NCI-H2227 (cell line): ENCODE results near the gene TLE3.

ENCODE experiments used
- DNase-seq: peaks from one replicate; lab custom pipeline; 2025; ENCODE audit not compliant: unreplicated experiment; lab: John Stamatoyannopoulos, UW

TLE3 gene

DNA sequence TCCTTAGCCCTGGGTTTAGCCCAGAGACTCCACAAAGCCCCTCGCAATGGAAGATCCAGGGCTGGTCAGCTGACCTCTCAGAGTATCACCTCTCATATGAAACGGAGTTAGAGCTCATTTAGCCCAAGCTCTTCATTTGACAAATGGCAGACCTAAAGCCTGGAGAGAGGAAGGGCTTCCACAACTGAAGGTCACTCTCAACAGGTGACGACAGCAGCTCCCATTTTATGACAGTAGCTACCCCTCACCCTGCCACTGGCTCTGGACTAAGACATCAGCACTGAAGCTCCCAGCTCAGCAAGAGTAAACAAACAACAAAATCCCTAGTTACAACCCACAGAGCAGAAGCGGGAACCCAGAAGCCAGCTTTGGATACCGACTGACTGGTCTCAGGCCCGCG is 33.7 kb downstream of the TLE3 start:
- no peak for DNase-seq

DNA sequence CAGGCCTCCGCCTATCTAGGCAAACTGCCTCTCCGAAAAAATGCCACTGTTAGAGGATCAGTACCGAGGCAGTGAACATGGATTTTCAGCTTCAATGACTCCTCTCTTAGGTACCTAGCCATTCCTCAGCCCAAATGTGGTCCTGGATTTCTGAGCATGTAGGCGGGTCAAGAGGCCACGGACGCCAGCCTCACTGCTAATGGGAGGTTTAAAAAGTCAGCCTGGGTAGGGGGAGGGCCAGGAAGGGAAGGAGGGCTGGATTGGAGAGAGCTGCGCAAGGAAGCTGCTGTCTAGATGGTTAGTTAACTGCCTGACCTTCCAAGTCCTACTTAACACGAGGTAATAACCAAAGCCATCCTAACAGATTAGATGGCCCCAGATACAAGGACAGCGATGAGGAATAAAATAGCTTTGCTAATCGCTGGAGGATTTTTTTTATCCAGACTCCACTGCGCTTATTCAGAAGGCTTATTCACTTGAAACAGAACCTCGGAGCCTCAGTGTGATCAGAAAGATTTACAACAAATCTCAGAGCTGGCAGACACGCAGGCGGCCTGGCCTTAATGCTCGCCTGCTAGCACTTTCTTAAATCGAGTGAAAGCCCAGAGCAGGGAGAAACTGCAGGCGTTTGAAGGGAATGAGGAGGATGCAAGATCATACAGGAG is 34.3 kb downstream of the TLE3 start:
- DNase-seq, result no peak

DNA sequence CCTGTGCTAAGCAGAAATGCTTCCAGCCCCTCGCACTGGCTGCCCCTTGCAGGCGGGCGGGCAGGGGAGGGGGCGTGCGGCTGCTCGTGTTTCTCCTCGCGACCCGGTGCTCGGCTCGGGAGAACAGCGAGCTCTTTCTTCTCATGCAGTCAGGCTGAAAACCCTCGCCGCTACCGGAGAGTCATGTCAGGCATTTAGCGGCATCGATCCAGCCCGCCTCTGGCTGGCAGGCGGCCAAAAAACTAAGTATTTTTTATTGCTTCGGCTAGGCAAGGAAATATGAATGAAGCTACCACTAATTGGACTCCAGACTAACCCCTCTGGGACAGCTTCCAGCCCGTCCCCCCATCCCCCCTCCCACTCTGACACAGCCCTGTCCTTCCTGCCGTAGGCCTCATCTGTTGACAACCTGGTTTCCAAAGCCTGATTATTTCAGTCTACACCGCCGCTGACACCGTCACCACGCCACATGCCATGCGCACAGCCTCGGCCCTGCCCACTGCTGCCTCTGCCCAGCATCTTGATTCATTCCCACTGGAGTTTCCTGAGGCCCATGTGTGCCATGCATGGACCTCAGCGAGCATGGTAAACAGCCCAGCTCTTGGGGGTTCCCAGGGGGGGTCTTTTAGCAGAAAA is 35.3 kb downstream of the TLE3 start:
- peak; percentile 93 for DNase-seq

DNA sequence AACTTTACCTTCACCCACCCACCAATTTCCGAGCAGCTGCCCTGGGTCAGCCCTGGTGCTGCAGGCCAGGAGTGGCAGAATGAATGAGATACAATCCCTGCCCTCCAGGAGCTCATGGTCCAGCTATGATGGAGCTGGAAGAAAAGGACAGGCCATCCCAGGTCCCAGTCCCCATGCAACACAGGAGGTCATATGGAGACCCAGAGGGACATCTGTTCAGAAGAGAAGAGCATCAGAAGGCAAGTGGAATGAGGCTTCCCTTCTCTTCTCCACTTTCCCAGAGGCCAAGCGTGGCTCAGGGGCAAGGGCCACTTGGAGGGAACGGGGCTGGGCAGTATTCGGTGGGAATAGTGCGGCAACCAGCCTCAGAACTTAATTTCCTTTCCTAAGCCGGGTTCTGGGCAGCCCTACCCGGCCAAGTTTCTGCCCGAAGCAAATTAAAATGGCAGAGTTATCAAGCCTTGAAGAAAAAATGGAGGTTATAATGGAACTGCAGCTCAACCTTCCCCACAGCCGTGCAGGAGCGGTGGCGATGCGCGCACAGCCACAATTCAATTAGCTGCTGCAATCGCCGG is 35.9 kb downstream of the TLE3 start:
- no peak for DNase-seq

DNA sequence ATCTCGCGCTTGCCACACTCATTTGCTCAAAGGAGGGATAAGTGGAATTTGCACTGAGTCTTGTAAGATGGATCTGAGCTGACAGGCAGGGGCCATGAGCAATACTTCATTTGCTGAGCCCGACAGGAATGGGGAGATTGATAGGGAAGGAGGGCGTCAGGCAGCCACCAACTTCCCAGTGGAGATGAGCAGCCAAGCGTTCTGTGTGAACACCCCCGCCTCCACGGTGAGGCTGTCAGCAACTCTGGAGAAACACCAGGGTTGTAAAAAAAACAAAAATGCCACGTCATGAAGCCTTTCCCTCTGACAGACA is 36.8 kb downstream of the TLE3 start:
- DNase-seq, result no peak

DNA sequence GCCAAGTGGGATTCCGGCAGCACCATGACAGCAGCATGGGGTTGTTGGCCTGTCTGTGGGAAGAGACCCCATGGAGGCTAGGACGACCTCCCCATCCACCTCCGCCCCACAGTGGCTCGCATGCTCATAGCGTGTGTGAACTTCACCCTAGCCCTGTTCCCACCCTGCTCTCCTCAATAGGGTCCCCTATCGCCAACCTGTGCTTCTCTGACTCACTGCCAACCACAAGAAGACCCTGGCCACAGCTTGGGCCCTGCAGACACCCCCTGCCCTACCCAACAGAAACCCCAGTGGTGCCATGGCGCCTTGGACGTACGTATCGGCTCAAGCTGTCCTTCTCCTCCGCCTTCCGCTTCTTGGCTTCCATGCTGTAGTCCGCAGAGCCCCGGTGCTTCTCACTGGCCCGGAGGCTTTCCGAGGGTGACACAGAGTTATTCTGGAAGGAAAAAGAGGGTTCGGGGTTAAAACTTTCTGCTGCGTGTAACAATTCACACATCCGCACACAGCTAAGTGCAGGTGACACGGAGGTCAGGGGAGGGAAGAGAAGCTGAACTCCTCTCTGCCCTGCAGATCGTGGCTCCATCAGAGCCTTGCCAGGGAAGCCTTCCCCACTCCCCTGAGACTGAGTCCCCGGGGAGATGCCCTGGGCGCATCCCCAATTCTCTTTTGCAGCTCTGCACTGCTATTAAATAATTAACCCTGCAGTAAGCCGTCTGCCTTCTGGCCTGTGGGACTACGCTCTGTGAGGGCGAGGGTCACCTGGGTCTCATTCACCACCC is 37.3 kb downstream of the TLE3 start:
- no peak for DNase-seq

DNA sequence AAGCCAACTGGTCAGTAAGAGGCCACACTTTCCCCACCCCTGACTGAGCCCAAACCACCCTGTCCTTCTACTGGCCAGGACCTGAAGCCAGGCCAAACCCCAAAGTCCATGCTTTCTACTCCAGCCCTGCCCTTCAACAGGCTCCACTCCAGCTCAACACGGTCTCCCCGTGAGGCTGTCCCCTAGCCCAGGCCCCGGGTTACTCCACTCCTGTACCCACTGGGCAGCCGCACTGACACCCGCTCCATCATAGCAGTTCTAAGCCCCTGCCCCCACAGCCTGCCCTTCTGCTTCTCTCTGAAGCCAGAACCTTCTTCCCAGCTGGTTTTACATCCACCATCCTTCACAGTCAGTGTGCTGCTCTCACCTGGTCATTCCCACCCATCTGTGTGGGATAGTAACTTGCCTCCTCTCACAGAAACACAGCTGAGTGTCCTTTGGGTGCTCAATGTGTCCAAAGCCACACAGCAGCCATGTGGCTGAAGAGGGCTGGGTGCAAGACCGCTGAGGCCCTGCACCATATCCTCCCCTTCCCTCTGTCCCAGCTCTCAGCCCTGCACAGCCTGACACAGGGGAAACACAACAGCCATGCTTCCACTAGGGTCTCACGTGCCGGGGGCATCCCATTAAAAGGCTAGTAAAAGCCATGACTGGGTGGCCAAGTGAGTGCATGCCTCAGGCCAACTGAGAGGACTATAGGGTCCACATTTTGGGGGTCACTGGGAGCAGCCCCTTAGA is 38.1 kb downstream of the TLE3 start:
- DNase-seq, result no peak

DNA sequence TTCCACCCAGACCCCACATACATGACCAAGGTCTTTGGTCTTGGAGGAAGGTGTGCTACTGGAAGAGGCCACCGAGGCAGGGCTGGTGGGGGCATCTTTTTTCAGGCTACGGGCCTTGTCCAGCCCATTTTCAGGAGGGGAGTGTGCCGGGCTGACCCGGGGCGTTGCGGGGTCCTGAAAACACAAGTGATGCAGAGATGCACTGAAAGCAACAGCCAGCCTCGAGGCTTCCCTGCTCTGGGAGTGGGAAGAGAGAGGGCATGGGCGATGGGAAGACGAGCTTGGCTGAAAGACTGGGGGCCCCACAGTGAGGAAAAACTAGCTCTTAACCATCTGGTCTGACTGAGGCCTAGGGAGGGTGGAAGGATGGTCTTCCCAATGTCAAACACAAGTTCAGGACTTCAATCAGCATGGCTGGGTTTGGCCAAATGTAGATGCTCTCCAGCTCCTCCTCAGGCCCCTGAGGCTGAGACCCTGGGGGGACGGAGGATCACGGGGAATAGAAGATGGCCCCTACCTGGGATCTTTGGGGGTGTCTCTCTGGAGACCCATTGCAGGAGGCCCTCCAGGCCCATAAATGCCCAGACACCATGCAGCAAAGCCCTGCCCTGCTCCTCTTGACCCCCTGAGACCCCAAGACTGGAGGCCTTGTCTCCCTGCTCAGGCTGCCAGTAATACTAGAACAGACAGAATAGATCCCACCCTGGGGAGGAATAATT is 38.9 kb downstream of the TLE3 start:
- DNase-seq, result no peak

DNA sequence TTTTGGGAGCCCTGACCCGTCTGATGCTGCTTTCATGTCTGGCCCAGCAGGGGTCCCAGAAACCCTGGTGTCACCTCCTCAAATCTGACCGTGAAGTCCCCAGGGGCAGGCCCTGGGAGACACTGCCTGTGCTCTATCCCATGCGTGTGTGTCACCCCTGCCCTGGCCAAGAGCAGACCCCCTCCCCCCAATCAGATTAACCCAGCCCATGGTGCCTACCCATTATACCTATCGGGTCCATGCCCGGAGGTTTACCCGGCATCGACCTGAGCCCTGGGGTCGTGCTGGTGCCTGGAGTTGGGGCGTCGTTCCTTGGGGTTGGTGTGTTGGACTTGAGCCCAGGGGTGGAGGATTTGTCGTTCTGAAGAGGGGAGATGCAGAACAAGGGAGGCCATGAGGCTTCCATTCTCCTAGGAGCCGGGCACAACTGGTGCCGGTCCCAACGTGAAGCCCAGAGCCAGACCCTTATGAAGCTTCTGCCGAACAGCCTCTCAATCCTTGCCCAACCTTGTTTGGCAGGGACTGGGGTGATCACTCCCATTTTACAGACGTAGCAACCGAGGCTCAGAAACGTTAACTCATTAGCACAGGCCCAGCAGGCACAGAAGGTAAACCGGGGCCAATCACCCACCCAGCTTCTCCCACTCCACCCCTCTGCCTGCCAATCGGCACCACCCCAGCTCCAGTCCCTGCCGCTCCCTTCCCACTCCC is 39.6 kb downstream of the TLE3 start:
- no peak for DNase-seq

DNA sequence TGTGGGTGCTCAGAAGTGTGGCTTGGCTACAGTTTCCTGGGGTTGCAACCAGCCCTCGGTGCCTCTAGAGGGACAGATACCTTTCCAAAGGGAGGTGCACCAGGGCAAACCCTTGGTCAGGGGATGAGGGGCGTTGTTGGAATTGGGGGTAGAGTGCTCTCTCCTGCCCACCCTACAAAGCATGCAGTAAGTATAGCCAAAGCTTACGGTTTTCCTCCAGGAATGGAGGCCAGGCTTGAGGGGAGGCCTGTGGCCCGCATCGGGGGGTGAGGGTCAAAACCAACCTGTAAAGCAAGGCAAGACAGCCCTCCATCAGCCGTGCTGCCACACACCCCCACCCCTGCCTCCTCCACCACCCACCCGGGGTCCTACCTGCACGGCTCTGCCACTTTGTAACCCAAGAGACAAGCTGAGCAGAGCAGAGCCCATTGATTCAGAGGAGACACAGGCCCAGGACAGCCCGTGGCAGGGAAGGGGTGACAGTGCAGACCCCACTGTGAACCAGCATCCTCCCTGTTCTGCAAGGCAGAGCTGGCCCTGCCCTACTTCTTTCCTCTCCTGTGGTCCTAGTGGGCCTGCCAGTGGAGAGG is 41.5 kb downstream of the TLE3 start:
- no peak for DNase-seq

DNA sequence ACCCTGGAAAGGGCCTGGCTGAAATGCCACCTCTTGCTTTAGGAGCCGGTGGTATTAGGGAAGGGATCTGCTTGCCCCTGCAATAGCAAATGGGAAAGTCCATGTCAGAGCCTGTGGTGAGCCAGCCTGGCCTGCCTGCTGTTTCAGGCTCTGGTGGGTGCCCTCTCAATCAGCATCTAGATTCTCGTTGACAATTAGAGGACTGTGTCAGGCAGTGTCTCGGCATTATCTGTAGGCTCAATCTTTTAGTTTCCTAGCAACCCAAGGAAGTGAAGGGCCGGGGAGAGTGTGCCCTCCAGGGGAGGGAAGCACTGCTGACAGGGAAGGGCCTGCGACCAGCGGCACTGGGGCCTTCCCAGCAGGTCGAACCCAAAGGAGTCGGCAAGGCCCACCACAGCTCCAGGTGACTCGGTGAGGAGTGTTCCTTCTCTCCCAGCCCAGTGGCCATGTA is 42.1 kb downstream of the TLE3 start:
- peak; percentile 25 for DNase-seq

DNA sequence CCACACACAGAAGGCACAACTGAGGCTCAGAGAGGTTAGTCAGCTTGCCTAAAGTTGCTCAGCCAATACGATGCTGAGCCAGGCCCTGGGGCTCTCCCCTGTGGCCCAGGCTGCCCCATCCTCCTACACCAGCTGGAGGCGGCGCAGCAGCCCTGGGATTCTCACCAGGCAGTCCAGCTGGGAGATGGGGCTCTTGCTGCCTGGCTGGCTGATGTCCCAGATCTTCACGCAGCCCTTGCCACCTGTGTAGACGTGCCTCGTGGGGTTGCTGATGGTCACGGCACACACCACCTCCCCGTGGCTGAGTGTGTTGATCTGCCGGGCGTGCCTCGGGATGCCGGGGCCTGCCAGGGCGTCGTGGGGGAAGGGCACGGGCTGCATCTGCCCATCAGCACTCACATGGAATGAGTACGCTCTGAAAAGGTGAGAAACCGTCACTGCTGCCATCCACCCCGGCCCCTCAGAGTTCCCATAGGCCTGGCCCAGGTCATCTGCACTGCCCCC is 42.8 kb downstream of the TLE3 start:
- no peak for DNase-seq

DNA sequence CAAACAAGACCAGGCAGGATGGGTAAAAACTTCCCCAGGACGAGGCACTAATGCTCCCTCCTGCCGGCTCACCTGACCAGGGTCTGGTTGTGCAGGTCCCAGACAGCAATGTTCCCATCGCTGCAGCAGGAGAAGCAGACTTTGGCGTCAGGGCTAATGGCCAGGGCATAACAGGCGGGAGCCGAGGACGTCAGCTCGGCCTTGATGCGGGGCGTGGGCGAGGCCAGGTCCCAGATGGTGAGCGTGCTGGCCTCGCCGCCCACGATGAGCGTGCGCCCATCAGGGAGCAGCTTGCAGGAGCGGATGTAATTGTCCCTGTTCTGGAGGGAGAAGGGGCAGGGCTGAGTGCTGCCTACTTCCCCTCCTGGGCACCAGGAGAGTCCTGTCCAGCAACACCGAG is 43.4 kb downstream of the TLE3 start:
- DNase-seq, result no peak

DNA sequence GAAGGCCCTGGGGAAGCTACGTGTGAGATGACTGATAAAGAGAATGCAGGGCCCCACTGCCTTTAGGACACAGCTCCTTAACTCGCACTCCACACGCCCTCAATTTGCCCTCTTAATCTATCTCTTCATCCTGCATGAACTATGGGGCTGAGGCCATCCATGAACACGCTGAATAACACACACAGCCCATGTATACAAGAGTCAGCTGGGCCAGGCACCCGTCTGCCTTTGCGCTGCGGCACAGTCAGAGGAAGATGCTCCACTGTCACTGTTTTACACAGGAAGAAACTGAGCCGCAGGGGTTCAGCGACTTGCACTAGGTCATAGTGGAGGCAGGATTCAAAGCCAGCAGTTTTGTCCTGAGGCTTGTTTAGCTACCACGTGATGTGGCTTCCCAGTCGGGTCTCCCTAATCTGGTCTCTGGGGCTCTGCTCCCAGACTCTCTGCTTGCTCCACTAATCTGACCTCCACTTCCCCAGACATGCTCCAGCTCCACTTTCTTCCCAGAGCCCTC is 43.9 kb downstream of the TLE3 start:
- no peak for DNase-seq

DNA sequence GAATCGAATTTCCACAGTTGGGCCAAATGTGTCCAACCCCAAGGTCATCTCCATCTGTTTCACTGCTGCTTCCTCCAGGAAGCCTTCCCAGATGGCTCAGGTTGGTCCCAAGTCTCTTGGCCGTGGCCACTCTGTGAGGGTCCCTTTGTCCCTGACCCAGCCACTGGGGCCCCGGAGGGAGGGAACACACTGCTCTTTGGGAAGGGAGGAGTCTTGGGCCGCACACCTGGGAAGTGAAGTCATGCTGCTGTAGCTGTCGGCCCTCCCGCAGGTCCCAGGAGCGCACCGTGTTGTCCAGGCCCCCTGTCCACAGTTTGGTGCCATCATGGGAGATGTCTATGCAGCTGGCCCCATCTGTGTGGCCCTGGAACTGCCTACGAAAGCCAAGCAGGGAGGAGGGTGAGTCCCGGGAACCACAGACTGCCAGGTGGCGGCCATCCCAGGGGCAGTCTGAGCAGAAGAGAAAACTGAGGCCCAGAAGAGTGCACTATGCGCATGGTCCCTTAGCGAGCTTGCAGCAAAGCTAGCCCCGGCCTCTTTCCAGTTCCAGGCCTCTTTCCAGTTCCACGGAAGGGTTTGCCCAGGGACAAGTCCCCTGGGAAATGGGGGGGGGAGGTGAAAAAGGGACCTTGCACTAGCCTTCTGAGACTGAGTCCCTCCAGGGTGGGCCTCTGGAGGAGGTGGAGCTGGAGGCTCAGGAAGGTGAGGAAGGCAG is 44.6 kb downstream of the TLE3 start:
- no peak for DNase-seq

DNA sequence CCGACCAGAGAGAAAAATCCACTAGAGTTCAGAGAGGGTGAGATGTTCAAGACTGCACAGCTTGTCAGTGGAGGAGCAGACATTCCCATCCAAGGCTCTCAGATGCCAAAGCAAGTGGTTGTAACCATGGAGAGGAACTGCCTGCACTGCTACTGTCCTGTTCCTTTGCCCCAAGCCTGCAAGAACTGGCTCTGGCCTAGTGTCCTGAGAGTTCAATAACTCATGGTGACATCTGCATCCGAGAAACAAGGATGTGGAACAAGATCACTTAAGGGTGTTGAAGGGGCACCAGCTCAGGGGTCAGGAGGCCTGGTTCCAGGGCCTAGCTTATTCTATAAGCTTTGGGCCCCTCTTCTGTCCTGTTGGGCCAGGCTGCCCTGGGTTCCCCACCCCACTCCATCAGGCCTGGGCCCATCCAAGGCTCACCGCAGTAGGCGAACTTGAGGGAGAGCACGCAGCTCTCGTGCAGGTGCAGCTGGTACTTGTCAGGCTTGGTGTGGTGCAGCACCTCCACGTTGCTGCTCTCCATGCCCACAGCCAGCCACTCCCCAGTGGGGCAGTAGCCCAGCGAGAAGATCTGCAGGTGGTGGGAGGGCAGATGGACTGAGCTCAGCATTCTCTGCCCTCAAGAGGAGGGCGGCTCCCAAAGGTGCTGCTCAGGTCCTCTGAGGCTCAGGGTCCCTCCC is 45.6 kb downstream of the TLE3 start:
- DNase-seq, result no peak

DNA sequence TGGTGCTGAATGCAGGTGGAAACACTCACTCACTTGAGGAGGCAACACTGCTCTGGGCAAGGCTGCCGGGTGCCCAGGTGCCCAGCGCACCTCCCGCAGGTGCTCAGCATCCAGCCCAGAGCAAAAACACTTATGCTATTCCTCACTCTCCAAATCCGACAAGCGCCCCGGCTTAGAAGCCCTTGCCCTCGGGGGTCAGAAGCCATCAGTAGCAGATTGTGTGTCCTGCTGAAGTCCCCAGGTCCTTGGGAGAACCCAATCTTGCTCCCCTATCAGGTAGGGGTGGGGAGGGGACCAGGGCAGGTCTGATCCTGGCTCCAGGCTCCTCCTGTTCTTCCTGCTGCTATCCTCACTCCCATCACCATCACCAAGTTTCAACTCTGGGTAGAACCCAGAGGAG is 46.7 kb downstream of the TLE3 start:
- DNase-seq, result no peak

DNA sequence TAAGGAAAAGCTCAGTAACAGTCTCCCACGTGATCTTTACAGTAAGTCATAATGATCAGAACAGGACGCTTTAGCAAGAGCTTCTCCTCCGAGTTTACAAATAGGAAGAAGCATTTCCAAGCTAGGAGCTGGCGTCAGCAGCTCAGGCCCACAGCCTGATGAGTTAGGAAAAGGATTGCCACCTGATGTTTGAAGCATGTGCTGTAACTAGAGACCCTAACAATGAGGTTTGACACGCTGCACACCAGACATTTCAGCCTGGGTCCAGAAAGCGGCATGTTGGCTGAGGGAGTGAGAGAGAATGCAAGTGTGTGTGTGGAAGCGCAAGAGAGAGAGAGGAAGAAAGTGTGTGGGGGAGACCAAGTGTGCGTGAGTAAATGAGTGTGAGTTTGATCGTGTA is 47.3 kb downstream of the TLE3 start:
- no peak for DNase-seq
